A549 (cell line): ENCODE data around the gene WFDC1. TPM values are rescaled to one million over a fixed set of nuclear protein-coding genes. Genes with fewer than 3 reads are reported as not detected.
A peak's percentile ranks its signal among the peaks of the same experiment; 100 is the strongest.

Experiments used
- ATAC-seq, 2 experiments: fragments of 200-7000 bp in 1 of 2; fragments of >200 bp in 1 of 2; cut with Nextera tagmentation in 1 of 2; cut with Tn5 transposase in 1 of 2; 3 replicates each; pipeline versions ENCODE4 v1.8.0 to v1.9.1; 2018 to 2020; ENCODE audit warnings: mild to moderate bottlenecking in 1 of 2, moderate library complexity in 1 of 2
- CTCF ChIA-PET: fragments of 300-600 bp; sonication (Branson Sonifier 250); formaldehyde crosslinking; extraction: SDS; loops from one replicate; lab custom pipeline; 2021; ENCODE audit warnings: antibody characterized with exemption, inconsistent platforms; lab: Yijun Ruan, JAX
- POLR2A ChIA-PET: fragments of 350-600 bp; formaldehyde crosslinking; extraction: SDS; loops from one replicate; lab custom pipeline; 2021; ENCODE audit warnings: antibody characterized with exemption, inconsistent platforms; lab: Yijun Ruan, JAX
- DNase-seq, 2 experiments: peaks; one replicate each; pipeline versions ENCODE4 v3.0.0 to v3.0.0-alpha.2; 2011 to 2016; ENCODE audit warnings: low read depth in 1 of 2, low spot score in 1 of 2
- FAIRE-seq: peaks from 2 replicates; lab custom pipeline; 2011; peaks lifted over from hg19 to GRCh38; lab: Jason Lieb, UNC
- H3K27ac ChIP-seq, 2 experiments: fragments of >200 bp; sonication (Bioruptor Twin); formaldehyde crosslinking; 3 replicates each; pipeline ENCODE4 v1.5.1; 2016 to 2017
- H3K4me1 ChIP-seq: fragments of >200 bp; sonication (Bioruptor Twin); formaldehyde crosslinking; 3 replicates; pipeline ENCODE4 v1.6.1; 2016
- H3K4me2 ChIP-seq: fragments of >200 bp; sonication (Bioruptor Twin); formaldehyde crosslinking; 3 replicates; pipeline ENCODE4 v1.6.1; 2016
- H3K4me3 ChIP-seq: fragments of >200 bp; sonication (Bioruptor Twin); formaldehyde crosslinking; 3 replicates; pipeline ENCODE4 v1.5.1; 2016
- H3K9me3 ChIP-seq: fragments of >200 bp; sonication (Bioruptor Twin); formaldehyde crosslinking; 3 replicates; pipeline ENCODE4 v1.6.1; 2016
- BHLHE40 ChIP-seq: IDR thresholded peaks from 2 replicates; pipeline ENCODE4 v1.6.1; 2012; ENCODE audit warnings: low read depth, low read length, inconsistent platforms
- CBX2 ChIP-seq: fragments of 200-600 bp; sonication (generic); IDR thresholded peaks from 2 replicates; pipeline ENCODE4 v1.6.1; 2016; ENCODE audit warnings: low read depth, mild to moderate bottlenecking, borderline replicate concordance
- CEBPB ChIP-seq, 2 experiments: fragments of >200 bp in 1 of 2; sonication (Bioruptor Twin) in 1 of 2; formaldehyde crosslinking in 1 of 2; IDR thresholded peaks; 2 replicates each; pipeline ENCODE4 v1.6.1; 2012 to 2016
- ELK1 ChIP-seq: fragments of 150-350 bp; IDR thresholded peaks from 2 replicates; pipeline ENCODE4 v1.6.1; 2014; ENCODE audit warnings: low read depth, mild to moderate bottlenecking, low read length
- EP300 ChIP-seq, 2 experiments: fragments of >200 bp; sonication (Bioruptor Twin); formaldehyde crosslinking; IDR thresholded peaks; 2 replicates in 1 of 2; 3 replicates in 1 of 2; pipeline ENCODE4 v1.6.1; 2016 to 2017
- FOSL2 ChIP-seq, 2 experiments: fragments of 450-650 bp in 1 of 2; fragments of >200 bp in 1 of 2; sonication (Bioruptor Twin) in 1 of 2; formaldehyde crosslinking; IDR thresholded peaks; 2 replicates each; pipeline versions ENCODE4 v1.5.0 to v1.6.1; 2016 to 2020; ENCODE audit warnings: mild to moderate bottlenecking in 1 of 2, moderate library complexity in 1 of 2
- FOXS1 ChIP-seq: fragments of 250-450 bp; sonication (Bioruptor Pico); IDR thresholded peaks from 2 replicates; pipeline ENCODE4 v1.5.0; 2020; ENCODE audit warnings: mild to moderate bottlenecking, moderate library complexity
- HDAC2 ChIP-seq: fragments of 200-600 bp; sonication (generic); IDR thresholded peaks from 2 replicates; pipeline ENCODE4 v1.6.1; 2016
- HES2 ChIP-seq: fragments of >200 bp; sonication (Bioruptor Twin); formaldehyde crosslinking; IDR thresholded peaks from 2 replicates; pipeline ENCODE4 v1.6.1; 2016
- HOXA7 ChIP-seq: fragments of 250-450 bp; sonication (Bioruptor Pico); IDR thresholded peaks from 2 replicates; pipeline ENCODE4 v1.5.0; 2020; ENCODE audit warnings: mild to moderate bottlenecking, moderate library complexity
- HOXB13 ChIP-seq: fragments of 250-450 bp; sonication (Bioruptor Pico); IDR thresholded peaks from 2 replicates; pipeline ENCODE4 v1.5.0; 2020; ENCODE audit warnings: low read depth, mild to moderate bottlenecking, moderate library complexity
- MAFK ChIP-seq: fragments of 450-650 bp; IDR thresholded peaks from 2 replicates; pipeline ENCODE4 v1.6.1; 2014; ENCODE audit not compliant: partially characterized antibody
- MAX ChIP-seq: IDR thresholded peaks from 2 replicates; pipeline ENCODE4 v1.6.1; 2012
- NFE2L2 ChIP-seq: fragments of 150-350 bp; conservative IDR thresholded peaks from 2 replicates; pipeline ENCODE4 v1.6.1; 2014; ENCODE audit warnings: low read length
- POLR2A ChIP-seq: IDR thresholded peaks from 2 replicates; pipeline ENCODE4 v1.6.1; 2012; ENCODE audit warnings: mild to moderate bottlenecking, low read length
- POLR2AphosphoS2 ChIP-seq: conservative IDR thresholded peaks from 2 replicates; pipeline ENCODE4 v1.6.1; 2012; ENCODE audit warnings: low read length, improper control_type of control experiment, inconsistent platforms
- RARB ChIP-seq: fragments of 250-450 bp; sonication (Bioruptor Pico); IDR thresholded peaks from 2 replicates; pipeline ENCODE4 v1.8.0; 2021; ENCODE audit warnings: mild to moderate bottlenecking, moderate library complexity
- RFX5 ChIP-seq: fragments of 450-650 bp; IDR thresholded peaks from 2 replicates; pipeline ENCODE4 v1.7.1; 2014; ENCODE audit warnings: antibody characterized with exemption, mild to moderate bottlenecking, moderate library complexity
- RNF2 ChIP-seq: fragments of 200-600 bp; sonication (generic); IDR thresholded peaks from 2 replicates; pipeline ENCODE4 v1.6.1; 2016; ENCODE audit warnings: low read depth, mild to moderate bottlenecking, antibody characterized with exemption, moderate library complexity, borderline replicate concordance
- SMC3 ChIP-seq: fragments of >200 bp; sonication (Bioruptor Twin); formaldehyde crosslinking; IDR thresholded peaks from 3 replicates; pipeline ENCODE4 v1.6.1; 2018; ENCODE audit warnings: inconsistent platforms
- TP53 ChIP-seq: fragments of 250-450 bp; sonication (Bioruptor Pico); IDR thresholded peaks from 2 replicates; pipeline ENCODE4 v1.5.0; 2021; ENCODE audit warnings: mild to moderate bottlenecking, moderate library complexity
- ZC3H11A ChIP-seq: fragments of 450-650 bp; IDR thresholded peaks from 2 replicates; pipeline ENCODE4 v1.6.1; 2014; ENCODE audit warnings: antibody characterized with exemption, mild to moderate bottlenecking
- ZNF302 ChIP-seq: fragments of 250-450 bp; sonication (Bioruptor Pico); IDR thresholded peaks from 2 replicates; pipeline ENCODE4 v1.9.0; 2021; ENCODE audit warnings: inconsistent platforms, mild to moderate bottlenecking, moderate library complexity
- ZSCAN20 ChIP-seq: fragments of 250-450 bp; sonication (Bioruptor Pico); IDR thresholded peaks from 2 replicates; pipeline ENCODE4 v1.8.0; 2022; ENCODE audit warnings: mild to moderate bottlenecking, moderate library complexity
- WGBS: methylation state at CpG from one replicate; pipeline ENCODE4 v1.1.6; 2017; ENCODE audit errors: missing lambda C conversion rate; 5-methylcytosine and 5-hydroxymethylcytosine counted together
- polyA plus RNA-seq, 4 experiments: library from polyadenylated mRNA; depleted of rRNA in 3 of 4; stranded (reverse); fragments of >200 nt; fragmentation: RNase III in 1 of 4; extraction: RNeasy Plus Mini Kit Qiagen cat#74134 plus additional on column Dnase treatment in 1 of 4; gene quantifications; 2 replicates in 3 of 4; 3 replicates in 1 of 4; pipeline ENCODE4 v1.2.3, GENCODE V29; 2011 to 2017
- TF ChIP-seq, protein P1 (sequence below): fragments of >200 bp; sonication (Bioruptor Twin); formaldehyde crosslinking; IDR thresholded peaks from 3 replicates; pipeline ENCODE4 v1.6.1; 2016
- TF ChIP-seq, protein P2 (sequence below): fragments of 450-650 bp; IDR thresholded peaks from 2 replicates; pipeline ENCODE4 v1.6.1; 2014; ENCODE audit warnings: antibody characterized with exemption

The WFDC1 gene
- polyA plus RNA-seq, 2 of the 4 experiments (the other 2 are of a cell fraction) = not detected

DNA sequence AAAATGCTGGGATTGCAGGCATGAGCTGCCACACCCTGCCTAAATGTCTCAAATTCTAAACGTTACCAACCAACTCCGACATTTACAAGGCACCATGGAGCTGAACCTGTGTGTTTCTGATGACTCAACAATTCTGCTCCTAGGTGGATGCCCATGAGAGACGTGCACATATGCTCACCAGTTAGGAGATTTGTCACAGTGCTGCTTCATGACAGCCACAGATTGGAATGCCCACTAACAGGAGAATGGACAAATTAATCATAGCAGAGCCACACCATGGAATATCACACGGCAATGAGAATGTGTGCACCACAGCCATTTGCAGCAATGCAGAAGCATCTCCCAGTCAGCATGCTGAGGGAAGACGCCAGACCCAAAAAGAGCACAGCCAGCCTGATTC is 46.8 kb upstream of the WFDC1 start:
- Histone ChIP-seq H3K9me3 (no peaks in the 10 kb centered on the region; the same call in 2 of the 3 replicates), H3K4me3 (no peak overlapping the region), H3K4me1 (no peaks in the 10 kb centered on the region), H3K27ac (no peak overlapping the region), H3K4me2 (no peak overlapping the region)
- FAIRE-seq (no peak), ATAC-seq (no peak), DNase-seq (no peak)
- POLR2A ChIA-PET = no interaction called here
- CTCF ChIA-PET = interaction anchor here (0.7 to 3.7 kb wide), 3 partner anchors 30 to 1472 kb away, joined by 3 to 14 read pairs (median 3); no protein-coding TSS in a partner anchor
- TF ChIP-seq MAX (no peak), HDAC2 (no peak), BHLHE40 (no peak), MAFK (peak; percentile 96), TP53 (CRISPR knock-in tag) (no peak), ZSCAN20 (CRISPR knock-in tag) (no peak)
- 57% methylated on average over 5 of the region's 5 CpGs for WGBS

GRCh38 chr16:84252184-84252583 is 42.5 kb upstream of the WFDC1 start:
- POLR2A ChIA-PET = no interaction called here

DNA sequence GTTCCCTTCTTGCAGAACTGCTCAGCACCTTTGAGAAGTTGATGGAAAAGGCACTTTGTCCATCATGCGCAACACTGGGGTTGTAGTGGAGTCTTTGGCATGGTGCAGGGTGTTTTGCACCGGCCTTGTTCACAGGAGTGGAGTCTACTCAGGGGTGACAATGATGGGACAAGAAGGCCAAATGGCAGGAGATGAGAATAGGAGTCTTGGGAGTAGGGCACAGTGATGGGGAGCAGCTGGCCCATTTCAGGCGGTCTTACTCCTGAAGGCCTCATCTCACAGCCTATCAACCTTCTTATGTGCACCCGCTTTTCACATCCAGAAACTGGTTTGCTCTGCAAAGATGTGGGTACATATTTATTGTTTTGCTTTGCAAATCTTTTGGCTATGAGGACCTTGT is 41.5 kb upstream of the WFDC1 start:
- no peaks in the 10 kb centered on the region for H3K4me1 ChIP-seq
- TF ChIP-seq, protein P1, sequence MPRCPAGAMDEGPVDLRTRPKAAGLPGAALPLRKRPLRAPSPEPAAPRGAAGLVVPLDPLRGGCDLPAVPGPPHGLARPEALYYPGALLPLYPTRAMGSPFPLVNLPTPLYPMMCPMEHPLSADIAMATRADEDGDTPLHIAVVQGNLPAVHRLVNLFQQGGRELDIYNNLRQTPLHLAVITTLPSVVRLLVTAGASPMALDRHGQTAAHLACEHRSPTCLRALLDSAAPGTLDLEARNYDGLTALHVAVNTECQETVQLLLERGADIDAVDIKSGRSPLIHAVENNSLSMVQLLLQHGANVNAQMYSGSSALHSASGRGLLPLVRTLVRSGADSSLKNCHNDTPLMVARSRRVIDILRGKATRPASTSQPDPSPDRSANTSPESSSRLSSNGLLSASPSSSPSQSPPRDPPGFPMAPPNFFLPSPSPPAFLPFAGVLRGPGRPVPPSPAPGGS = no peak
- no peak for DNase-seq
- ChIA-PET POLR2A (no interaction called here), CTCF (no interaction called here)
- no peak for ATAC-seq
- H3K27ac ChIP-seq = no peak overlapping the region
- no peak for FAIRE-seq
- no peak overlapping the region for H3K4me3 ChIP-seq
- WGBS = 57% methylated on average over 4 of the region's 4 CpGs
- no peak overlapping the region for H3K4me2 ChIP-seq
- 0 out of 3 replicates have a peak, but pooled peaks cover 2% of the 10 kb centered on the region for H3K9me3 ChIP-seq

More at GRCh38 chr16:84252184-84252583, 42.5 kb upstream of the WFDC1 start:
- H3K4me3 ChIP-seq = no peak overlapping the region
- FAIRE-seq (no peak), DNase-seq (no peak), ATAC-seq (no peak)
- 0 out of 3 replicates have a peak, but pooled peaks cover 2% of the 10 kb centered on the region for H3K9me3 ChIP-seq
- CTCF ChIA-PET = no interaction called here
- no peak overlapping the region for H3K4me2 ChIP-seq
- no peak overlapping the region for H3K27ac ChIP-seq
- 49% methylated on average over 7 of the region's 7 CpGs for WGBS
- no peaks in the 10 kb centered on the region for H3K4me1 ChIP-seq
- TF ChIP-seq ELK1 = no peak
- TF ChIP-seq HES2 = no peak
- no peak for TF ChIP-seq ZNF302 (CRISPR knock-in tag)
- no peak for TF ChIP-seq RFX5

- 22% methylated on average over 4 of the region's 4 CpGs for WGBS
- ChIA-PET CTCF (no interaction called here), POLR2A (no interaction called here)
- Histone ChIP-seq H3K27ac (no peak overlapping the region), H3K4me1 (no peaks in the 10 kb centered on the region), H3K4me2 (no peak overlapping the region), H3K9me3 (0 out of 3 replicates have a peak, but pooled peaks cover 2% of the 10 kb centered on the region), H3K4me3 (no peak overlapping the region)
- FAIRE-seq = no peak
- no peak for ATAC-seq
- no peak for TF ChIP-seq SMC3
- no peak for TF ChIP-seq FOSL2 (IDR thresholded peaks at IDR 0.05)
- no peak for TF ChIP-seq FOSL2 (CRISPR knock-in tag; IDR thresholded peaks at IDR 0.05)
- no peak for TF ChIP-seq EP300 (IDR thresholded peaks at IDR 0.05)
- TF ChIP-seq POLR2A = no peak
- TF ChIP-seq CEBPB (IDR thresholded peaks at IDR 0.05) = no peak
- TF ChIP-seq, protein P1 = no peak
- no peak for TF ChIP-seq RARB (CRISPR knock-in tag)
- no peak for TF ChIP-seq RNF2
- no peak for TF ChIP-seq HES2
- TF ChIP-seq ZC3H11A = no peak
- no peak for TF ChIP-seq HOXB13 (CRISPR knock-in tag)
- no peak for TF ChIP-seq HOXA7 (CRISPR knock-in tag)
- TF ChIP-seq, protein P2, sequence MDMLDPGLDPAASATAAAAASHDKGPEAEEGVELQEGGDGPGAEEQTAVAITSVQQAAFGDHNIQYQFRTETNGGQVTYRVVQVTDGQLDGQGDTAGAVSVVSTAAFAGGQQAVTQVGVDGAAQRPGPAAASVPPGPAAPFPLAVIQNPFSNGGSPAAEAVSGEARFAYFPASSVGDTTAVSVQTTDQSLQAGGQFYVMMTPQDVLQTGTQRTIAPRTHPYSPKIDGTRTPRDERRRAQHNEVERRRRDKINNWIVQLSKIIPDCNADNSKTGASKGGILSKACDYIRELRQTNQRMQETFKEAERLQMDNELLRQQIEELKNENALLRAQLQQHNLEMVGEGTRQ = no peak
- TF ChIP-seq FOXS1 (CRISPR knock-in tag) = no peak
- TF ChIP-seq HDAC2 = no peak
- no peak for TF ChIP-seq NFE2L2
- TF ChIP-seq POLR2AphosphoS2 = no peak
- no peak for TF ChIP-seq CBX2
- DNase-seq = no peak
Measured at GRCh38 chr16:84254062-84254461, 40.6 kb upstream of the WFDC1 start.
